Measurements from ENCODE around the gene RAB11FIP4. TPM values are rescaled to one million over a fixed set of nuclear protein-coding genes. Genes with fewer than 3 reads are reported as not detected.

Gene RAB11FIP4
- total and polyA plus RNA-seq, 2 donors (not counting 1 experiment from before 2014, with no cell fraction given), result 0.16 to 0.66 TPM

- no peak for DNase-seq (ENCODE audit: low read depth in 2 of 2)
Observed at GRCh38 chr17:31497994-31498826, 106.7 kb downstream of the RAB11FIP4 start.

DNA sequence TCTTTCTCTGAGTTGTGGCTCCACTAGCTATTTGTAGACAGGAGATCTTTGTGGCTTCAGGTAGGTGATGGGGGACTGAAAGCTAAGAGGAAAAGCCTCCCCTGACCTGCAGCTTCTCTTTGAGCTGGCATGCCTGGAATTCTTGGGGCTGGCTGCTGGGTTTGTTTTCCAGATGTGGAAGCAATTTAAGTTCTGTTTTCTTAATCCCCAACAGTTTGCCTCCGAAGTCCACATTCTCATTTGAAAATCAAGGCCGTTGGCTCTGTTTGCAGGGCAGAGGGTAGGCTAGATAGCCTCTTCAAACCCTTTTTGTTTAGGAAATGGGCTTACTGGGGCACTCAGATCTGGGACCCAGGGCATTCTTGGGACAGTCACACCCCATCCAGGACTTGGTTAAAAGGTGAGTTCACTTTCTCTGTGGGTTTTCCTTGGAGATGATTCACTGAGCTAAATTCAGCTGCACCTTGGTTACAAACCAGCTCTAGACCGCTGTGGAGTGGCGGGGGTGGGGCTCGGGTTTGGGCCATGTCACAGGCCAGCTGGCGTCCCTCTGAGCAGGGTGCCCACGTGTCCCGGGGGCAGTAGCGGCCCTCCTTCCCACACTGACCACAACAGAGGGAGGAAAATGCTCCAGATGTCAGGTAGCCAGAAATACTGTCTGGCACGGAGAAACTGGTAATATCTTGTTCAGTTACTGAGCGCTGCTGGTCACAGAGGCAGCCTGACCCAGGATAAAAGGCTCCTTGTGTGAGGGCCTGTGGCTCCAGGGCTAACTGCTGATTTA, 108.5 kb downstream of the RAB11FIP4 start:
- no peaks in the 10 kb centered on the region for H3K9me3 ChIP-seq (ENCODE audit: control insufficient read depth, insufficient read depth, low read depth, low read length)
- H3K4me2 ChIP-seq (ENCODE audit: extremely low read depth, insufficient read depth, low read length), result no peak overlapping the region
- no peaks in the 10 kb centered on the region for H3K79me2 ChIP-seq (ENCODE audit: control insufficient read depth, insufficient read depth, low read length)
- no peak overlapping the region for H3K9ac ChIP-seq (ENCODE audit: insufficient read depth, low read length)
- TF ChIP-seq EZH2 (IDR thresholded peaks at IDR 0.05; ENCODE audit: low read length, missing control alignments) (no peak), CTCF (conservative IDR thresholded peaks at IDR 0.05 in 1 of 2, IDR thresholded peaks at IDR 0.05 in 1 of 2; ENCODE audit: low read depth in 1 of 2, low read length in 2 of 2) (no peak)
- DNase-seq (ENCODE audit: low read depth in 2 of 2), result peak; percentile 34 to 73
- H4K20me1 ChIP-seq (ENCODE audit: control insufficient read depth, extremely low read depth, insufficient read depth, low read length), result no peaks in the 10 kb centered on the region
- no peaks in the 10 kb centered on the region for H3K4me1 ChIP-seq (ENCODE audit: control insufficient read depth, extremely low read depth, insufficient read depth, low read length)
- no peak overlapping the region for H3K4me3 ChIP-seq (replicated peaks in 1 of 4; ENCODE audit: control extremely low read depth in 1 of 4, insufficient read depth in 1 of 4, low read depth in 3 of 4, low read length in 4 of 4)
- H3K36me3 ChIP-seq (ENCODE audit: control insufficient read depth, insufficient read depth, low read length), result no peaks in the 10 kb centered on the region
- no peak overlapping the region for H2AFZ ChIP-seq (ENCODE audit: low read length)
- peaks cover 8% of the 10 kb centered on the region for H3K27me3 ChIP-seq (ENCODE audit: control insufficient read depth, insufficient read depth, low read length)
- H3K27ac ChIP-seq (ENCODE audit: insufficient read depth, low read length), result no peak overlapping the region

More at GRCh38 chr17:31497994-31498826, 106.7 kb downstream of the RAB11FIP4 start:
- no peaks in the 10 kb centered on the region for H3K79me2 ChIP-seq (ENCODE audit: control insufficient read depth, insufficient read depth, low read length)
- H3K27ac ChIP-seq (ENCODE audit: insufficient read depth, low read length), result no peak overlapping the region
- TF ChIP-seq EZH2 (IDR thresholded peaks at IDR 0.05; ENCODE audit: low read length, missing control alignments) (no peak), CTCF (conservative IDR thresholded peaks at IDR 0.05 in 1 of 2, IDR thresholded peaks at IDR 0.05 in 1 of 2; ENCODE audit: low read depth in 1 of 2, low read length in 2 of 2) (no peak)
- H4K20me1 ChIP-seq (ENCODE audit: control insufficient read depth, extremely low read depth, insufficient read depth, low read length), result no peaks in the 10 kb centered on the region
- peaks cover 12% of the 10 kb centered on the region for H3K27me3 ChIP-seq (ENCODE audit: control insufficient read depth, insufficient read depth, low read length)
- no peaks in the 10 kb centered on the region for H3K9me3 ChIP-seq (ENCODE audit: control insufficient read depth, insufficient read depth, low read depth, low read length)
- no peak overlapping the region for H2AFZ ChIP-seq (ENCODE audit: low read length)
- H3K4me2 ChIP-seq (ENCODE audit: extremely low read depth, insufficient read depth, low read length), result no peak overlapping the region
- H3K36me3 ChIP-seq (ENCODE audit: control insufficient read depth, insufficient read depth, low read length), result no peaks in the 10 kb centered on the region
- H3K9ac ChIP-seq (ENCODE audit: insufficient read depth, low read length), result no peak overlapping the region
- H3K4me3 ChIP-seq (replicated peaks in 1 of 4; ENCODE audit: control extremely low read depth in 1 of 4, insufficient read depth in 1 of 4, low read depth in 3 of 4, low read length in 4 of 4), result no peak overlapping the region
- H3K4me1 ChIP-seq (ENCODE audit: control insufficient read depth, extremely low read depth, insufficient read depth, low read length), result no peaks in the 10 kb centered on the region

DNA sequence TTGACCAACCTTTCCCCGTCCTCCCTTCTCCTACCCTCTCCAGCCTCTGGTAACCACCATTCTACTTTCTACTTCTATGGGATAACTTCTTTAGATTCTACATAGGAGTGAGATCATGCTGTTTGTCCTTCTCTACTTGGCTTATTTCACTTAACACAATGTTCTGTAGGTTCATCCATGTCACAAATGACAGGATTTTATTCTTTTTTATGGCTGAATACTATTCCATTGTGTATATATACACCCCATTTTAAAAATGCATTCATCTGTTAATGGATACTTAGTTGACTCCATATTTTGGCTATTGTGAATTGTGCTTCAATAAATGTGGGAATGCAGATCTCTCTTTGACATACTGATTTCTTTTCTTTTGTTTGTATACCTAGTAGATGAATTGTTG, 115.0 kb downstream of the RAB11FIP4 start:
- H3K4me1 ChIP-seq (ENCODE audit: control insufficient read depth, extremely low read depth, insufficient read depth, low read length), result no peaks in the 10 kb centered on the region
- DNase-seq (ENCODE audit: low read depth in 2 of 2), result no peak
- H2AFZ ChIP-seq (ENCODE audit: low read length), result no peak overlapping the region
- H3K9me3 ChIP-seq (ENCODE audit: control insufficient read depth, insufficient read depth, low read depth, low read length), result no peaks in the 10 kb centered on the region
- H3K4me3 ChIP-seq (replicated peaks in 1 of 4; ENCODE audit: control extremely low read depth in 1 of 4, insufficient read depth in 1 of 4, low read depth in 3 of 4, low read length in 4 of 4), result no peak overlapping the region
- H3K79me2 ChIP-seq (ENCODE audit: control insufficient read depth, insufficient read depth, low read length), result no peaks in the 10 kb centered on the region
- no peak overlapping the region for H3K4me2 ChIP-seq (ENCODE audit: extremely low read depth, insufficient read depth, low read length)
- no peak overlapping the region for H3K27ac ChIP-seq (ENCODE audit: insufficient read depth, low read length)
- no peaks in the 10 kb centered on the region for H3K36me3 ChIP-seq (ENCODE audit: control insufficient read depth, insufficient read depth, low read length)
- TF ChIP-seq EZH2 (IDR thresholded peaks at IDR 0.05; ENCODE audit: low read length, missing control alignments), result no peak
- TF ChIP-seq CTCF (conservative IDR thresholded peaks at IDR 0.05 in 1 of 2, IDR thresholded peaks at IDR 0.05 in 1 of 2; ENCODE audit: low read depth in 1 of 2, low read length in 2 of 2), result no peak
- H4K20me1 ChIP-seq (ENCODE audit: control insufficient read depth, extremely low read depth, insufficient read depth, low read length), result no peaks in the 10 kb centered on the region
- no peaks in the 10 kb centered on the region for H3K27me3 ChIP-seq (ENCODE audit: control insufficient read depth, insufficient read depth, low read length)
- no peak overlapping the region for H3K9ac ChIP-seq (ENCODE audit: insufficient read depth, low read length)
